HepG2 (cell line): Measurements from ENCODE around the gene TARS3. TPM values are rescaled to one million over a fixed set of nuclear protein-coding genes. Genes with fewer than 3 reads are reported as not detected.

Experiments used
- ATAC-seq: fragments of 200-7000 bp; cut with Tn5 transposase; 3 replicates; pipeline ENCODE4 v1.9.1; 2020; ENCODE audit warnings: mild to moderate bottlenecking, moderate library complexity
- BruUV-seq: library from RNA; stranded (reverse); fragments of 400-500 nt; replicated peaks from 2 replicates; lab custom pipeline; 2021; lab: Mats Ljungman, UMichigan
- CTCF ChIA-PET: fragments of 300-600 bp; formaldehyde crosslinking; extraction: SDS; loops from one replicate; lab custom pipeline; 2021; ENCODE audit warnings: low total read pairs, inconsistent platforms, low intra/inter-chr PET ratio; lab: Yijun Ruan, JAX
- POLR2A ChIA-PET: fragments of 350-600 bp; sonication (Branson Sonifier 250); formaldehyde crosslinking; loops from one replicate; lab custom pipeline; 2020; ENCODE audit warnings: antibody characterized with exemption, inconsistent platforms; lab: Yijun Ruan, JAX
- DNase-seq: peaks from one replicate; pipeline ENCODE4 v3.0.0-alpha.2; 2015; ENCODE audit warnings: low spot score
- FAIRE-seq: peaks from 3 replicates; lab custom pipeline; 2011; peaks lifted over from hg19 to GRCh38; lab: Jason Lieb, UNC
- H2AFZ ChIP-seq: one replicate; pipeline ENCODE4 v1.6.1; 2011; ENCODE audit warnings: low read length, inconsistent platforms
- H3K27ac ChIP-seq: fragments of 300-600 bp; 3 replicates; pipeline ENCODE4 v1.8.0; 2011; ENCODE audit warnings: mixed run types, mild to moderate bottlenecking, mixed read lengths, low read length, inconsistent platforms; ENCODE audit not compliant: insufficient read depth; ENCODE audit errors: extremely low read length
- H3K27me3 ChIP-seq, 2 experiments: fragments of 200-600 bp in 1 of 2; 2 replicates in 1 of 2; 3 replicates in 1 of 2; pipeline versions ENCODE4 v1.6.0 to v1.8.0; 2011; ENCODE audit warnings: low read length in 2 of 2, mild to moderate bottlenecking in 2 of 2, moderate library complexity in 2 of 2, inconsistent platforms in 1 of 2; ENCODE audit not compliant: insufficient read depth in 2 of 2, control insufficient read depth in 1 of 2
- H3K36me3 ChIP-seq, 2 experiments: fragments of 200-600 bp in 1 of 2; replicated peaks in 1 of 2; 2 replicates in 1 of 2; 3 replicates in 1 of 2; pipeline versions ENCODE4 v1.5.1 to v1.8.0; 2011; ENCODE audit warnings: low read length in 2 of 2, inconsistent platforms in 1 of 2; ENCODE audit not compliant: insufficient read depth in 2 of 2, control insufficient read depth in 1 of 2
- H3K4me1 ChIP-seq: 2 replicates; pipeline ENCODE4 v1.5.1; 2012; ENCODE audit warnings: low read length, inconsistent platforms; ENCODE audit not compliant: insufficient read depth
- H3K4me2 ChIP-seq: 2 replicates; pipeline ENCODE4 v1.6.0; 2011; ENCODE audit warnings: low read depth, low read length, inconsistent platforms
- H3K4me3 ChIP-seq, 3 experiments: fragments of 200-600 bp in 1 of 3; sonication (generic), shearing (Covaris generic) in 1 of 3; replicated peaks in 1 of 3; 2 replicates each; pipeline ENCODE4 v1.5.1; 2011 to 2016; ENCODE audit warnings: low read length in 3 of 3, inconsistent platforms in 2 of 3, low read depth in 2 of 3, mild to moderate bottlenecking in 2 of 3, control low read depth in 1 of 3, mixed read lengths in 1 of 3; ENCODE audit not compliant: insufficient read depth in 1 of 3
- H3K79me2 ChIP-seq: one replicate; pipeline ENCODE4 v1.6.1; 2011; ENCODE audit warnings: low read length, inconsistent platforms; ENCODE audit not compliant: insufficient read depth
- H3K9ac ChIP-seq: 2 replicates; pipeline ENCODE4 v1.6.0; 2011; ENCODE audit warnings: mild to moderate bottlenecking, low read depth, low read length, inconsistent platforms; ENCODE audit not compliant: insufficient read depth
- H3K9me3 ChIP-seq: 2 replicates; pipeline ENCODE4 v1.5.1; 2012; ENCODE audit warnings: mild to moderate bottlenecking, low read length
- H4K20me1 ChIP-seq: 2 replicates; pipeline ENCODE4 v1.6.0; 2011; ENCODE audit warnings: inconsistent platforms, mild to moderate bottlenecking, low read length, moderate library complexity; ENCODE audit not compliant: insufficient read depth
- DNMT1 ChIP-seq: sonication (generic); formaldehyde crosslinking; IDR thresholded peaks from 2 replicates; pipeline ENCODE4 v1.5.1; 2020; ENCODE audit warnings: mild to moderate bottlenecking, missing genetic modification reagents
- HNF4G ChIP-seq, 2 experiments: sonication (generic) in 1 of 2; formaldehyde crosslinking in 1 of 2; IDR thresholded peaks; 2 replicates each; pipeline versions ENCODE4 v1.4.0 to v1.6.1; 2011 to 2020; ENCODE audit warnings: borderline replicate concordance in 2 of 2, low read depth in 2 of 2, mild to moderate bottlenecking in 2 of 2, low read length in 1 of 2, missing genetic modification reagents in 1 of 2, moderate library complexity in 1 of 2
- HOXD1 ChIP-seq: sonication (generic); formaldehyde crosslinking; IDR thresholded peaks from 2 replicates; pipeline ENCODE4 v1.5.0; 2020; ENCODE audit warnings: missing genetic modification reagents
- IRF2 ChIP-seq: IDR thresholded peaks from 2 replicates; pipeline ENCODE4 v1.6.1; 2018; ENCODE audit warnings: missing genetic modification reagents, missing compliant biosample characterization
- KAT2B ChIP-seq: fragments of 150-350 bp; IDR thresholded peaks from 2 replicates; pipeline ENCODE4 v1.6.1; 2014; ENCODE audit warnings: low read depth, low read length, borderline replicate concordance
- NCOA5 ChIP-seq: sonication (generic); formaldehyde crosslinking; IDR thresholded peaks from 2 replicates; pipeline ENCODE4 v1.4.0; 2020; ENCODE audit warnings: missing genetic modification reagents
- NFATC3 ChIP-seq: sonication (generic); formaldehyde crosslinking; IDR thresholded peaks from 2 replicates; pipeline ENCODE4 v1.5.1; 2020; ENCODE audit warnings: mild to moderate bottlenecking, missing genetic modification reagents
- ONECUT2 ChIP-seq: sonication (generic); formaldehyde crosslinking; IDR thresholded peaks from 2 replicates; pipeline ENCODE4 v1.4.0; 2020; ENCODE audit warnings: missing genetic modification reagents
- ZFP36L1 ChIP-seq: sonication (generic); formaldehyde crosslinking; IDR thresholded peaks from 2 replicates; pipeline ENCODE4 v1.8.0; 2022; ENCODE audit warnings: mild to moderate bottlenecking, missing genetic modification reagents, moderate library complexity
- ZNF10 ChIP-seq: sonication (generic); formaldehyde crosslinking; IDR thresholded peaks from 2 replicates; pipeline ENCODE4 v1.4.0; 2020; ENCODE audit warnings: mild to moderate bottlenecking, low read depth, missing genetic modification reagents, borderline replicate concordance
- ZNF496 ChIP-seq: sonication (generic); formaldehyde crosslinking; IDR thresholded peaks from 2 replicates; pipeline ENCODE4 v1.8.1; 2023; ENCODE audit warnings: mild to moderate bottlenecking, moderate library complexity, missing genetic modification reagents; ENCODE audit not compliant: insufficient replicate concordance
- ZSCAN21 ChIP-seq: sonication (generic); formaldehyde crosslinking; IDR thresholded peaks from 2 replicates; pipeline ENCODE4 v1.8.0; 2022; ENCODE audit warnings: mild to moderate bottlenecking, missing genetic modification reagents, moderate library complexity, borderline replicate concordance
- WGBS: methylation state at CpG from one replicate; pipeline ENCODE4 v1.1.6; 2017; ENCODE audit warnings: low lambda C conversion rate; 5-methylcytosine and 5-hydroxymethylcytosine counted together
- in situ Hi-C: cut with HindIII; loops from 2 replicates; pipeline ENCODE4 v1.10.0; 2017; ENCODE audit warnings: low pct_unique_long_range_greater_than_20kb; ENCODE audit not compliant: extremely low pct_ligation_motif_present
- intact Hi-C: fragments of 100-400 bp; cut with micrococcal nuclease; formaldehyde crosslinking; loops from one replicate; pipeline ENCODE4 v1.10.0; 2022; ENCODE audit not compliant: unreplicated experiment
- polyA plus RNA-seq, 8 experiments: library from polyadenylated mRNA; depleted of rRNA in 3 of 8; stranded (reverse) in 7 of 8; unstranded in 1 of 8; fragments of >200 nt; fragmentation: Illumina TruSeq in 4 of 8; extraction: Trizol in 4 of 8; gene quantifications; 2 replicates each; pipeline versions ENCODE4 v1.2.1 to v1.2.3, GENCODE V29; 2011 to 2016; ENCODE audit warnings: low read depth in 4 of 8, missing spikeins in 1 of 8, mixed read lengths in 1 of 8; ENCODE audit not compliant: insufficient read depth in 1 of 8
- total RNA-seq, 5 experiments: library from RNA; depleted of rRNA; stranded (reverse); fragments of >200 nt; fragmentation: Illumina TruSeq; extraction: Trizol; gene quantifications; 2 replicates each; pipeline ENCODE4 v1.2.3, GENCODE V29; 2016; ENCODE audit warnings: low read depth in 1 of 5
- TF ChIP-seq, protein P1 (sequence below): sonication (generic); formaldehyde crosslinking; IDR thresholded peaks from 2 replicates; pipeline ENCODE4 v1.4.0; 2020; ENCODE audit warnings: missing genetic modification reagents, borderline replicate concordance
- TF ChIP-seq, protein P2 (sequence below): IDR thresholded peaks from 2 replicates; pipeline ENCODE4 v1.6.1; 2016
- TF ChIP-seq, protein P3 (sequence below): IDR thresholded peaks from 2 replicates; pipeline ENCODE4 v1.6.1; 2016; ENCODE audit warnings: control low read depth

The TARS3 gene
- total and polyA plus RNA-seq, 2 of the 13 experiments (the other 11 are each of a cell fraction or from before 2014, with no cell fraction given), result 4.1 to 11.7 TPM

DNA sequence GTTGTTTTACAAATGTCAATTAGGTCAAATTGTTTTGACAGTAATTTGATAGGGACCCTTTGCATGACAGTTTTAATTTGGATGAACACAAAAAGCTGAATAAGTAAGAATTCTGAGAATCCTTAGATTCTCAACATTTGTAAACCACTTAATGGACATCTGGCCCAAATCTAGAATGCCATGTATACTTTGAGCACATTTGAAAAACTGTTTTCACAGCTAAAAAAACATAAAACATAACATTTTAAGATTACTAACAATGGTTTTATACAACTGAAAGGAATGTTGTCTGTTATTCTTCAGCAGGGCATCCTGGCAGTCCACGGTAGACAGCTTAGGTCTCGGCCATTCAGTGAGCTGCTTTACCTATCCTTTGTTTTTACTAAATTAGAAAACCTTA is 37.6 kb downstream of the TARS3 start:
- Histone ChIP-seq H2AFZ (no peak overlapping the region), H3K27me3 (no peaks in the 10 kb centered on the region; a peak in 1 of 5 replicates), H3K9me3 (no peaks in the 10 kb centered on the region), H4K20me1 (no peaks in the 10 kb centered on the region), H3K4me3 (no peak overlapping the region), H3K4me2 (no peak overlapping the region), H3K27ac (no peak overlapping the region), H3K4me1 (no peaks in the 10 kb centered on the region), H3K9ac (no peak overlapping the region), H3K36me3 (peaks cover 3 to 26% of the 10 kb centered on the region in 2 experiments; a peak in 4 of 5 replicates), H3K79me2 (no peaks in the 10 kb centered on the region)
- ATAC-seq (no peak), DNase-seq (no peak), FAIRE-seq (no peak)
- in situ Hi-C loops (no loop called here), intact Hi-C loops (no loop called here)
- BruUV-seq, result no TSS peak
- ChIA-PET CTCF (no interaction called here), POLR2A (no interaction called here)
- WGBS, result 100% methylated on average over 2 of the region's 2 CpGs
- TF ChIP-seq KAT2B, result no peak
- TF ChIP-seq, protein P1, sequence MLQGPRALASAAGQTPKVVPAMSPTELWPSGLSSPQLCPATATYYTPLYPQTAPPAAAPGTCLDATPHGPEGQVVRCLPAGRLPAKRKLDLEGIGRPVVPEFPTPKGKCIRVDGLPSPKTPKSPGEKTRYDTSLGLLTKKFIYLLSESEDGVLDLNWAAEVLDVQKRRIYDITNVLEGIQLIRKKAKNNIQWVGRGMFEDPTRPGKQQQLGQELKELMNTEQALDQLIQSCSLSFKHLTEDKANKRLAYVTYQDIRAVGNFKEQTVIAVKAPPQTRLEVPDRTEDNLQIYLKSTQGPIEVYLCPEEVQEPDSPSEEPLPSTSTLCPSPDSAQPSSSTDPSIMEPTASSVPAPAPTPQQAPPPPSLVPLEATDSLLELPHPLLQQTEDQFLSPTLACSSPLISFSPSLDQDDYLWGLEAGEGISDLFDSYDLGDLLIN (CRISPR knock-in tag), result no peak
- TF ChIP-seq HNF4G (IDR thresholded peaks at IDR 0.05; ENCODE audit: borderline replicate concordance, low read depth, low read length), result no peak
- TF ChIP-seq HNF4G (CRISPR knock-in tag; IDR thresholded peaks at IDR 0.05; ENCODE audit: borderline replicate concordance, low read depth), result no peak
- TF ChIP-seq ONECUT2 (CRISPR knock-in tag), result no peak
- TF ChIP-seq HOXD1 (CRISPR knock-in tag), result no peak
- TF ChIP-seq ZFP36L1 (CRISPR knock-in tag), result no peak
- TF ChIP-seq ZNF496 (CRISPR knock-in tag), result no peak
- no peak for TF ChIP-seq ZSCAN21 (CRISPR knock-in tag)
- TF ChIP-seq NFATC3 (CRISPR knock-in tag), result no peak
- TF ChIP-seq IRF2 (CRISPR knock-in tag), result no peak
- TF ChIP-seq, protein P2, sequence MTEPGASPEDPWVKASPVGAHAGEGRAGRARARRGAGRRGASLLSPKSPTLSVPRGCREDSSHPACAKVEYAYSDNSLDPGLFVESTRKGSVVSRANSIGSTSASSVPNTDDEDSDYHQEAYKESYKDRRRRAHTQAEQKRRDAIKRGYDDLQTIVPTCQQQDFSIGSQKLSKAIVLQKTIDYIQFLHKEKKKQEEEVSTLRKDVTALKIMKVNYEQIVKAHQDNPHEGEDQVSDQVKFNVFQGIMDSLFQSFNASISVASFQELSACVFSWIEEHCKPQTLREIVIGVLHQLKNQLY (CRISPR knock-in tag), result no peak
- no peak for TF ChIP-seq DNMT1
- TF ChIP-seq NCOA5 (CRISPR knock-in tag), result no peak
- TF ChIP-seq, protein P3, sequence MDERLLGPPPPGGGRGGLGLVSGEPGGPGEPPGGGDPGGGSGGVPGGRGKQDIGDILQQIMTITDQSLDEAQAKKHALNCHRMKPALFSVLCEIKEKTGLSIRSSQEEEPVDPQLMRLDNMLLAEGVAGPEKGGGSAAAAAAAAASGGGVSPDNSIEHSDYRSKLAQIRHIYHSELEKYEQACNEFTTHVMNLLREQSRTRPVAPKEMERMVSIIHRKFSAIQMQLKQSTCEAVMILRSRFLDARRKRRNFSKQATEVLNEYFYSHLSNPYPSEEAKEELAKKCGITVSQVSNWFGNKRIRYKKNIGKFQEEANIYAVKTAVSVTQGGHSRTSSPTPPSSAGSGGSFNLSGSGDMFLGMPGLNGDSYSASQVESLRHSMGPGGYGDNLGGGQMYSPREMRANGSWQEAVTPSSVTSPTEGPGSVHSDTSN (CRISPR knock-in tag), result no peak
- TF ChIP-seq ZNF10 (CRISPR knock-in tag), result no peak
